CD4-positive, alpha-beta T cell treated with Interleukin-6 at 100 ng/mL for 8 hours (primary cell): ENCODE data around the gene KLF16.

ENCODE experiments used
- DNase-seq: peaks from one replicate; pipeline ENCODE4 v3.0.0-alpha.2; 2020; ENCODE audit warnings: mixed read lengths, low spot score

Gene KLF16

DNA sequence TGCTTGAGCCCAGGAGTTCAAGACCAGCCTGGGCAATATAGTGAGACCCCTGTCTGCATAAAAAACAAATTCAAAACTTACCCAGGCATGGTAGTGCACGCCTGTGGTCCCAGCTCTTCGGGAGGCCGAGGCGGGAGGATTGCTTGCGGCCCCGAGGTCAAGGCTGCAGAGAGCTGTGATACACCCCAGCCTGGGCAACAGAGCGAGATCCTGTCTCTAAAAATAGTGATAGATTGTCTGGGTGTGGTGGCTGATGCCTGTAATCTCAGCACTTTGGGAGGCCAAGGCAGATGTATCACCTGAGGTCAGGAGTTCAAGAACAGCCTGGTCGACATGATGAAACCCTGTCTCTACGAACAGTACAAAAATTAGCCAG lies 4.0 kb upstream of the KLF16 start:
- no peak for DNase-seq

DNA sequence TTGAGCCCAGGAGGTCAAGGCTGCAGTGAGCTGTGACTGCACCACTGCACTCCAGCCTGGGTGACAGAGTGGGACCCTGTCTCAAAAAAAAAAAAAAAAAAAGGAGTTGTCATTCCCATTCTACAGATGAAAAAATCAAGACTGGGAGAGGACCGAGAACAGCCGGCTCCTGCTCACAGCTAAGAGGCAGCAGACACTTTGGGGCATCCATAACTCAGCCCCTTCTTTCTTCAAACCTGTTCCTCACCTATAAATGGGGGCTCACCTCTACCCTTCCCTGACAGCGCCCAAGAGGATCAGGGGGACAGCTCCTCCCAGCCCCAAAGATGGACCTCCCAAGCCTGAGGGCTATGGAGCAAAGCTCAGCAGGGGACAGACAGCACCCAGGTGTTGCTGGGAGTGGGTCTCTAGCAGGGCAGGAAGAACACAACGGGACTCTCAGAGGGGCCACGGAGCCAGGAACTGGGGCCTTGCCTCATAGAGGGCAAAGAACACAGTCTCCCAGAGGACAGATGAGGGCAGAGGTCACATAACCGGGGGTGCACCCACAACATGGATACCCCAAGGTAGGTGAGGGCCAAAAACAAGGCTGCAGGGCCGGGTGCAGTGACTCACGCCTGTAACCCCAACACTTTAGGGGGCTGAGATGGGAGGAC lies 3.4 kb upstream of the KLF16 start:
- no peak for DNase-seq

DNA sequence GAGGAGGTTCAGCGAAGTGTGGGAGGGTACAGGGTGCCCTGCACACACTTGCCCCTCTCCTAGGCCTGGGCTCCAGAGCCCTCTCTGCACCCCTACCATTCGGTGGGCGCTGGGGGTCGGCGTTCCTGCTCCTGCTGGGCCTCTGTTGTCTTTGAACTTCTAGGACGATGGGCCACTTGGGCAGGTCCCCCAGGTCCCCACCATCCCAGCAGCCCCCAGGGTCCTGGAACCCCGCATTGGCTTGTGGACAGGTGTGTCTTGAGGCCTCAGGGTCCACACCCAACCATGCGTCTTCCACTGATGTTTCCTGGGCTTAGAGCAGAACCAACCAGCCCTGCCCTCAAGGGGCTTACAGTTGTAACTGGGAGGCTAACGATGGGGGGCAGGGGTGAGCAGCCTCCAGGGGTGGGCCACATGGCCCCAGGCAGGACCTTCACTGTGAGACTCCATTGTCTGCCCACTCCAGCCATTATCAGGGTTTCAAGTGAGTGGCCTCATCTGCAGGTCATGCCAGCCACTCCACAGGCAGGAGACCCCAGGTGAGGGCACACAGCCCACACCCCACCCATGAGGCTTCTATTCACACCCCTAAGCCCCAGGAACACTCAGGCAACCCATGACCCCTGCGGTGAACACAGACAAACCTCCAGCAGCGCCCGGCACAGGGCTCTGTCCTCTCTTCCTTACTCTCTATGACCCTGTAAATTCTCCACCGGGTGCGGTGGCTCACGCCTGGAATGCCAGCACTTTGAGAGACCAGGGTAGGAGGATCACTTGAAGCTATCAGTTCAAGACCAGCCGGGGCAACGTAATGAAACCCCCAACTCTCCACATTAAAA lies 2.0 kb upstream of the KLF16 start:
- DNase-seq, result no peak

DNA sequence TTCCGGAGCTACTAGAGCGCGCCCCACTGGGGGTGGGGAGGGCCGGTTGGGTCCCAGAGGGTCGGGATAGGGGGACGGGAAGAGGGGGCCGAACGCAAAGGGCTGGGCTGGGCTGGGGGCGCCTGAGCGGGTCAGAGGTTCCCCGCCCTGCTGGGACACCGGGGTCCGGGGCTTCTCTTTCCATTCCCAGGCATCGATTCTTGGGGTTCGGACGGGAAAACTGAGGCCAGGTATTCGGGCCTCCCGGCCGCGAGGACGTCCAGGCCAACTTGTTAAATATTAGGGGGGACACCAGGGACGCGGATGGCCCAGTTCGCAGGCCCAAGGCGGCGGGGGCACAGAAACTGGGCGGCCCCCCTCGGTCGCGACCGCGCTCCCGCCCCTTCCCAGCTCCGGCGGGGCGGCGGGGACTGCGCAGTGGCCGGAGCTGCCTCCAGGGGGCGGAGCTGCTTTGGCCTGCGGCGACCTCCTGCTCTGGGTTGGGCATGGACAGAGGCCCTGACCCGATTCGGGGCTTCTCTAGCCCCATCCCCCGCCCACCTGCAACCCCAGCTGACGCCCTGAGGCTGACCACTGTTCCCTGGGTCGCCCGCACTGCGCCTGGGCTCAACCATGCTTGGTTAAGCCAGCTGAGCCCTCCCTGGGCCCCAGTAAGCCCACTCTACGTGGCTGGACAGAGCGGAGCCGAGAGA lies 1.2 kb upstream of the KLF16 start:
- DNase-seq, result peak; percentile 47

DNA sequence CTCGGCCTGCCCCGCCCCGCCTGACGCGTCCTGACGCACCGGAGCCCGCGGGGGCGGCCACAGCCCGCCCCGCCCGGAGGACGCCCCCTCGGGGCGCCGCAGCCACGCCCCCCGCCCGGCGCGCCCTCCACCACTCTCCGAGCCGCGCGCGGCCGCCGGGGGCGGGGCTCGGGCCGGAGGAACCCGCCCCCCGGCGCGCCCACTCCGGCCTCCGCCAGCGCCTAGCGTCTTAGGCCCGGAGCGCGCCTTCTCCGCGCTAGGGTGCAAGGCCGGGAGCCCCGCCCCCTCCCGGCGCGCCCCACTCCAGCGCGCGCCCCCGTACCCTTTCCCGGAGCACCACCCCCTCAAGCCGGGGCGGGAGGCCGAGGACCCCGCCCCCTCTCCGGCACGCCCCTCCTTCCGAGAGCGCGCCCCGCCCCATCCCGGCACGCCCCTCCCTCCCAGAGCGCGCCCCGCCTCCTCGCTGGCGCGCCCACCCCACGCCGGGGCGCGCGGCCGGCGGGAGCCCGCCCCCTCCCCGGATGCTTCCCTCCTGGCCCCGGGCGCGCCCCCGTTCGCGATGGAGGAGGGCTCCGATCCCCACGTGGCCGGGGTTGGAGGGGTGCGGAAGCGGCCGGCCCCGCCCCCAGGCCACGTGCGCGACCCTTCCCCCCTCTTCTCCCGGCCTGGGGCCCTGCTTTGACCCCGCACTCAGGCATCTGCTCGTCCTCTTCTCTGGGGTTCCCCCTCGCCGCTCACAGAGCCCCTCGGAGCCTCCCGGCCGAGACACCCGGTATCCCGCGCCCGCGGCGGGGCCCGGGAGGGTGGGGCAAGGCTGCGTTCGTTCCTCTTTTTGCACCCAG lies 480 bp upstream of the KLF16 start:
- DNase-seq, result peak; percentile 92

DNA sequence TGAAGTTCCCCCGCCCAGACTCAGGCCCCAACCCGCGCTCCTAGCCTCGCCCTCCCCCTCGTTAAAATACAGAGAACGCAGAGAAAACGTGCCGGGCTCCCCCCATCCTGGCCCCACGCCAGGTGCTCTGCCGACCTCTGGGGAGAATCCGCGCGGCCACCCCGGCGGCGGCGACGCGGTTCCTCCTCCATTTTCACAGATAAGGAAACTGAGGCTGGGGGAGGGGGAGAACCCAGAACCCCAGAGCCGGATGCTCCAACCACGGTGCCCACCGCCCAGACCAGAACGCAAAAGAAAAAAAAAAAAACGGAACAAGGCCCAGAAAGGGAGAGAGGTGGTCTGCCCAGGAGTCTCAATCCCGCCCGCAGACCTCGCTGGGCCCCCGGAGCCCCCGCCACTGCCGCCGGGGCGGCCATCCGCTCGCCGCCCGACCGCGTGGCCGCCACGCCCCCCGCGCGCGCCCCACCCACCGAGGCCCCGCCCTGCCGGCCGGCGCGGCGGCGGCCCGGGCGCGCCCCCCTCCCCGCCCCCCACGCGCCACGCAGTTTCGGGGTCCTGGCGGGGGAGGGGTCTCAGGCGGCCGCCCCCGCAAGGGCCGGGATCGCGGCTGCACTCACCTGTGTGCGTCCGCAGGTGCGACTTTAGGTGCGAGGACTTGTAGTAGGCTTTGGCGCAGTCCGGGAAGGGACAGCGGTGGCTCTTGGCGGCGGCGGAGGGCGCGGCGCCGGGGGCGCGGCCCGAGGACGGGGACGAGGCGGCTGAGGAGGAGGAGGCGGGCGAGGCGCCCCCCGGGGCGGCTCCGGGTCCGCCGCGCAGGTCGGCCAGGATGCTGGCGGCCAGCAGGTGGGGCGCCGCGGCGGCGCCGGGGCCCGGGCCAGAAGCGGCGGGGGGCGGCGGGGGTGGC lies 703 bp downstream of the KLF16 start:
- no peak for DNase-seq

DNA sequence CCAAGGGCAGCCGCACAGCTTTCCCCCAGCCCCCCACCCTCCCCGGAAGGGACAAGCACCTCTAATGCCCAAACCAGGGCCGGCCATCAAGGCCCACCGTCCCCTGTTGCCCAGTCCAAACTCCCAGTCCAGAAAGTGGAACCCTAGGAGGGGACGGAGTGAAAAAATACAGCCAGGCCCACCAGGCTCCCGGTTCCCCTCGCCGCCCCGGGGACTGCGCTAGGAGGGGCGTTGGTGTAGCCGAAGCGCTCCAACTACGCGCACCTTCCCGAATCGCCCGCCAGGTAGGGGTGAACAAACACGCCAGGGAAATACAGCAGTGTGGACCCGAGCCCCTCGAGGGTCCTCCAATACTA lies 1.3 kb downstream of the KLF16 start:
- no peak for DNase-seq

DNA sequence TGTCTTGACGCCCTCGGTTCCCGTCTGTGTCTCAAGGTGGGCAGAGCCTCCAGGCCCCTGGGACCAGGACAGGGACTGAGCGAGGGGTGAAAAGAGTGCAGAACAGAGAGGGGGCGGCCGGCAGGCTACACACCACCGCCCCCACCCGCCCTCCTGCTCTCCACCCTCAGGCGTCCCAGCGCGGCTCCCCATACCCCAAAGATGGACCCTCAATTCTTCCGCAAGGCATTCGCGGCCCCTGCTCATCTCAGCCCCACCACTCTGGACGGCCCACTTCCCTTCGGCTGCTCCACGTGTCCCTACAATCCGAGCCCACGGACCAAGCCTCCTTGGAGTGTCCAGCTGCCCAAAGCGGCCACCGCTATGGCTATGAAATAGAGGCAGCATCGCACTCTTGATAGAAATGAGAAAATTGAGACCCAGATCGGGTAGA lies 1.8 kb downstream of the KLF16 start:
- no peak for DNase-seq

DNA sequence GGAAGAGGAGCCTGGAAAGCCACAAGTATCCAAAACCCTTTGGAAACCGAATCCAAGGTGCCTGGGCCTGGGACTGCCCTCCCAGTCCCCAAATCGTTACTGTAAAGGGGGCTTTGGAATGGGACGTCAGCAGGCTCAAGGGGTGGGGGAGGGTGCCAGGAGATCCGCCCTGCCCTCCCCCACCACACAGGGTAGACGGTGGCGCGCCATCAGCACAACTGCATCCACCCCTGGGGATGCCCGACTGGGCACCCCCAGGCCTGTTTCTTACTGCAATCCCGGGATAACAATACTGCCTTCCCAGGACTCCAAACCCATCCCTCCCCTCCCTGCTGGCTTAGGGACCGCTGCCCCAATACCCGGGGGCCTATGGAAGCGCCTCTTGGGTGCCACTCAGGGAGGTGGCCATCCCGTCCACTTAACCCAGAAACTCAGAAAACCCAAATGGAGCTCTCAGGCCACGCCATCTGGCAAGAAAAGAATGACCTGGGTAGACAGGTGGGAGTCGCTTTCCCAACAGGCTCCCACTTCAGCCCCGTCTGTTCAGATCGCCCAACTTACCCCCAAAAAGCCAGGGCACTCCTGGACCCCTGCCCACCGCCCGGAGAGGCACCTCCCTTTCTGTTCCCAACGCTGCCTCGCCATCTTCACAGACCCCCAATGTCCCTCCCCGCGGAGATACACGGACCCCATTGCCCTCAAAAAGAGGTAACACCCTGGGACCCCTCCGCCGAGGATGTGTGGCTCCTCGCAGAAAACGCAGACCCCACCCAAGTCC lies 2.4 kb downstream of the KLF16 start:
- no peak for DNase-seq

DNA sequence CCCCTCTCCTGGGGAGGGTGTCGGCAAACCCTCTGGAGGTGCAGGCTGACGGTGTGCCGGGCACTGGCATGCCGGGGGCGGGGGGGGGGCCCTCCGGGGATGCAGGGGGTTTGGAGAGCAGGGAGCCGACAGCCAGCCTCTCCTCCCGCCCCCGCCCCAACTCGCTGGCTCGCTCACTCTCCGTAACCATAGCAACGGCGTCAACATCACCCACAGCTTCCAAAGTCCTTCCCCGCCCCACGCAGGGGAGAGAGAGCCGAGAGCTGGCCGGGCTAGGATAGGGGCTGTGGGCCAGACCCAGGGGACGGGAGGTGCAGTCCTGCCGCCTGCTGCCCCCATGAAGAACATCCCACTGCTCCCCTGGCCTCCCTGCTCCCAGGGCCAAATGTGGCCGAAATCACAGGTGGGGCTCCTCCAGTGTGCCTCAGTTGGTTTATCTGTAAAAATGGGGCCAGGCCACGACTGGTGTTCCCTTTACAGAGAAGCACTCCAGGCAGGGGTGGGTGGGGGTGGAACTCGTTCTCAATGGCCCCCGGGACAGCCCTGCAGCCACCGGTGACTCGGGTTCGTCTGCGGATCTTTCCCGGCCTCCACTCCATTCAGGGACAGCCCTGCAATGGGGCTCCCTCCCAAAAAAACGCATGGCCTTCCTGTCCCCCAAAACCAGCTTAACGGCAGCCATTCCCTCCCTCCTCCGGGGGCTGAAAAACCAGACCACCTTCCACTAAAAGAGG lies 3.2 kb downstream of the KLF16 start:
- peak; percentile 63 for DNase-seq

DNA sequence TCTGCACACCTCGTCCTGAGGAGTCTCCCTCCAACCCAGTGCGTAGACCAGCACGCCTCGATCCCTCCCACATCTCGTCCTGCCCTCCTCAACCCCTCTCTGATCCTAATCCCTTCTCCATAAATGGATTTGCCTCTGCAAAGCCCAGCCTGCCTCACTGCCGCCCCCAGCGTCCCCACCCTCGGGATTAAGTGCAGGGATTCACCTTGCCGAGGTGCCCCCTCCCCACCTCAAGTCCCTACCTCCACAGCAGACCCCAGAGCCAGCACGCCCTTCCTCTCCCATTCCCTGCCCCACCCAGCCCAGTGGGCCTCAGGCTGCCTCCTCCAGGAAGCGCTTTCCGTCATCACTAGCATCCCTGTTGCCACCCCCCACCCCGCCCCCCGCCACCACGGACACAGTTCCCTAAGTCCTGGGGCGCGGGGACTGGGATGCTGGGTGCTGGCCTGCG lies 4.0 kb downstream of the KLF16 start:
- no peak for DNase-seq

DNA sequence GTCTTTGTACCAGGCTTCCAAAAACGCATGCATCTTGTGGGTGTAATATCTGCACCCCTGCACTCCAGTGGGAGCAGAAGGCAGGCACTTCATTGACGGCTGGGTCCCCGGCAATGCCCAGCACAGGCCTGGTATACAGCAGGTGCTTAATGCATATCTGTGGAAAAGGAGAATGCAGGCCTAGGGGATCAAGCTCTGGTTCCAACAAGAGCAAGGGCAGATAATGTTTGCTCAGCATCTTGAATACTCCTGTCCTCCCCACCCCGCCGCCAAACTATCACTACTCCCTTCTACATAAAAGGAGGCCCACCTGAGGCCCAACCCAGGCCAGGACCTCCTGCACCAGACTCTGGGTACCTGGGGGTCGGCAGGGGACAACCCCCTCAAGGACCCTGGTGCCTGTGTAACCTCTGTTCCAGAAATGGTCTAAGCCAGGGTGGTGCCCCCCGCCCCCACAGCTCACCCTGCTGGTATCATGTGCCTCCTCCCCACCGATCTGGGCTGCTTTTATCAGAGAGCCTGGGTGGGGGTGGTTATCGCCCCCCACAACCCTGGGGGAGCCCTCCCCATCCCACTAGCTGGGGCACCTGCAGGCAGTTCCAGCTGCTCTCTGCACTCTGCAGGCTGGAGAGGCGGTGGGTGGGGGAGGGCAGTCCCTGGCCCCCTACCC lies 4.8 kb downstream of the KLF16 start:
- DNase-seq, result no peak

DNA sequence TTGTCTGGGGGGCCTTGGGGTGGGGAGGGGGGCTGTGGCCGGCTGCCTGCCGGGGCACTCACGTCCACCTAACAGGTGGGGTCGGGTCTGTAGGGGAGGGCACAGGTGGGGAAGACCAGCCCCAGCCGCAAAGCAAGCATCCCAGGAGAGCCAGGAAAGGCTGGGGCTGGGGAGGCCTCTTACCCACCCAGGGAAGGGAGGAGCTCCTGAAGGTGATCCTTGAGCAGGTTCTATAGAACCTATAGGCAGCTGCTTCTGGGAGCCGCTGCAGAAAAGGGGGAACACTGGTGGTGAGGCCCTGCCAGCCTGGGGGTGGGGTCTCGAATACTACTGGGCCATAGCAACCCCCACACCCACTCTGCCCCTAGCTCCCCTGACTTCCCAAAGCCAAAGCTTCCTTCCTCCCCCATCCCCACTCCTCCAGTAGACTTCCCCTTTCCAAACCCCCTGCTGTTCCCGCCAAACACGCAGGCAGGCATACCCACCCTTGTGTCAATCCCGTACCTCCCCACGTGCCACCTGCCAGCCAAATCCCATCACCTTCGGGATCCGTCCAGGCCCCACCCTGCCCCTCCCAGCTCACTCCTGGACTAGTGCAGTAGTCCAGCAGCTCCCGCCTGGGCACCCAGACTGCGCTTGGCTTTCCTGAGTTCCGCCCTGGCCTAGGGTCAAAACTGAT lies 5.6 kb downstream of the KLF16 start:
- no peak for DNase-seq

DNA sequence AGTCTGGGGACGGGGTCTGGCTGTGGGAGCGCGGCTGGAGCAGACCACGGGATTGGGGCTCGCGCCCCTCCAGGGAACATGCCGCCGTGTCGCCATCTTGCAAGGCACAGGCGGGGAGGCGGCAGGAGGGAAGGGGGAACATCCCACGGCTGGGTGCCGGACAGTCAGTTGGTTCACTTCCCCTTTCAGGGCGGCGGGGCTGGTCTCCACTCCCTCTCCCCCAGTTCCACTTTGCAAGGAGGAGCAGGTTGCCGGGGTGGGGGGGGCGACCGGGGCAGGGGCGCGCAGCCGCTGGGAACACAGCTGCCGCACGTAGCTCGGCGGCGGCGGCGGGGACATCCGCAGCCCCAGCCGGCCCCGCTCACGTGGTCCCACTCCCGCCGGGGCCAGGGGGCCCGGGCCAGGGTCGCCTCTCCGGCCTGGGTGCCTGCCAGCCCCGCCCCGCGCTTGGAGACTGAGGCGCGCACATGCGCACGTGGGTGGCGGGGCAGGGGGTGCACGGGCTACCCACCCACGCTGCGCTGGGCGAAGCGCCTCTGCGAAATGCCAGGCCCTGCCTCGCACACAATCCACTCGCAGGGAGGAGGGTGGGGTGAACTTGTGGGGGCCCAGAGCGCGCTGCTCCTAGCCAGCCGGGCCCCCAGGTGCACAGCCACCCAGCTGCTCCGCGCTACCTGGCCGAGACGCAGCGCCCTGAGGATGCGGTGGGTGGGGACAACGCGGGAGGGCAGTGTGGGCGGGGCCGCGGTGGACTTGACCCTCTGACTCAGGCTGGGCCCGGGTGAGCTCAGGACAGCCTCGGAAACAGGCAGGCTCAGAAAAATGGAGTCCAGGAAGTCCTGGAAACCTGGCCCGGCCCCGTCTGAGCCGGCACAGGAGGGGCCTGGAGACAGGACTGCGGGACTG lies 6.4 kb downstream of the KLF16 start:
- no peak for DNase-seq

DNA sequence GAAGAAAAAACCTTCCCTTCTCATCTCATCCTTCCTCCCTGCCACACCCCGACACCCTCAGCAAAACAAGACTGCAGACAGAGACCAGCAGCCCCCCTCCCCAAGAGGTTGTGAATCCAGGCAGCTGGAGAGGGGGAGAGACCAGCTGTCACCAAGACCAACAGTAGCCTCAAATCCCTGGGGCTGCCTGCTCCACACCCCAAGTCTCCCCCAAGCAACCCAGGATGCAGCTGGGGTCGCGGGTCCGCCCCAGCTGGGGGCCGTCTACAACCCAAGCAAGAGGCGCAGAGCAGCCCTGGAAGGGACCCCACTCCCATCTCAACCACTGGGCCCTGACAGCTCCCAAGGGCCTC lies 7.1 kb downstream of the KLF16 start:
- no peak for DNase-seq

DNA sequence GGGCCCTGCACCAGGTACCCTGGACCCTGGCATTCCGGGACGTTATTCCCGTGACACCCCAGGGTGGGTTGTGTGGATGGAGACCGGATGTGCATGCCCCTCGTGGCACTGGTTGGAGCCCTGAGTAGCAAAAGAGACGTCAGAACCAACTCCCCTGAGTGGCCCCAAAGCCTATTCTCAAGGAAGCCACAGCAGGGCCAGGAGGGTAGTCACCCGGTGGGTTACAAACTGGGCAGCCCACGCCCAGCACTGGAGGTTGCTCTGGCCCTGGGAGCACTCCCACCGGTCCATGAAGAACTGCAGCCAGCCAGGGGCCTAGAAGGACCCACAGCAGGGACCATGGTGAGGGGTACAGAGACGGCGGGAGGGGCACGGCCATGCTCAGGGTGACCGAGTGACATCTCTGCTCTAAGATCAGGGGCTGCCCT lies 7.5 kb downstream of the KLF16 start:
- peak; percentile 36 for DNase-seq

DNA sequence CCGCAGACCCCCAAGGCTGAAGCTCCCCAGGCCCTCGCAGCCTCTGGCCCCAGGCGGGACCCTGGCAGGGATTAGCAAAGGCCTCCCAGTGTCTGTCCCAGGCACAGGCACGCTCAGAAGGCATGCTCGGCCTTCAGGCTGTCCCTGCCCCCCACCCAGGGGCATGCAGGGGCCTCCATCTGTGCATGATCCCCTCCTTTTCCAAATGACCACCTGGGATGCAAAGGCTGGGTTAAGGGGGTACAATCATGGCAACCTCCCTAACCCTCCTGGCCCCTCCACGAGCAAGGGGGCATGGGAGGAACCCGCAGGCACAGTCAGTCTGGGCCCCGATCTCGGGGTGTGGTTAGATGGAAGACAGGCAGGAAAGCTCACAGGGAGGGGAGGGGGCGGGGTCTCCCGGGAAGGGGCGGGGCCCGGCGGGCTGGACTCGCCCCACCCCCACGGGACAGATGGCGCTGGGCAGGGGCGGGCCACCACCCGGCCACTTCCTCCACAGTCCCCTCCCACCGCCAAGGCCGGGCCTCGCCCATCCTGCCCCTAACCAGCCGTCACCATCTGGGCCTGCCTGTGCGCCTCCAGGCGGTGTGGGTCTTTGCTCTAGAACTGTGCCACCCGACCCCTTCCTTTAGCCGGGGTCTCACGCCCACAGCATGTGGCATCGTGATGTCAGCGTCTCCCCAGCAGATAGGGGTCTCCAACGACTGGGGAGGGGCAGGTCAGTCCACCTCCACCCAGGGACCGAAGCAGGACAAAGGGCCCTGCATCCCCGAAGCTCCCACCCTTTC lies 8.1 kb downstream of the KLF16 start:
- DNase-seq, result peak; percentile 94
